SK-N-SH (cell line): ENCODE measurements around the gene P3H3. TPM values are rescaled to one million over a fixed set of nuclear protein-coding genes. Genes with fewer than 3 reads are reported as not detected.

Source experiments
- CTCF ChIA-PET: fragments of 300-600, 350-600 bp; formaldehyde crosslinking; extraction: SDS; loops from one replicate; lab custom pipeline; 2021; lab: Yijun Ruan, JAX
- POLR2A ChIA-PET: fragments of 350-600 bp; sonication (Branson Sonifier 250); formaldehyde crosslinking; extraction: SDS; loops from one replicate; lab custom pipeline; 2020; ENCODE audit warnings: antibody characterized with exemption, inconsistent platforms; lab: Yijun Ruan, JAX
- DNase-seq: peaks from one replicate; pipeline ENCODE4 v3.0.0; 2012
- H2AFZ ChIP-seq: fragments of 200-600 bp; sonication (generic); 2 replicates; pipeline ENCODE4 v1.8.1; 2016; ENCODE audit warnings: antibody characterized with exemption, mild to moderate bottlenecking, low read depth
- H3F3A ChIP-seq: fragments of 200-600 bp; sonication (generic); replicated peaks from 2 replicates; pipeline ENCODE3; 2016; ENCODE audit warnings: antibody characterized with exemption, mild to moderate bottlenecking; ENCODE audit not compliant: insufficient read depth
- H3K27ac ChIP-seq, 2 experiments: fragments of 200-500 bp in 1 of 2; fragments of 200-600 bp in 1 of 2; sonication (Bioruptor generic) in 1 of 2; sonication (generic), shearing (Covaris generic) in 1 of 2; 2 replicates each; pipeline versions ENCODE4 v1.5.1 to v1.6.1; 2014 to 2016; ENCODE audit warnings: low read depth in 2 of 2, inconsistent platforms in 1 of 2, low read length in 1 of 2, mild to moderate bottlenecking in 1 of 2, mixed read lengths in 1 of 2
- H3K27me3 ChIP-seq: fragments of 200-600 bp; sonication (generic), shearing (Covaris generic); 2 replicates; pipeline ENCODE4 v1.6.1; 2016; ENCODE audit warnings: mixed run types; ENCODE audit not compliant: insufficient read depth
- H3K36me3 ChIP-seq, 2 experiments: fragments of 200-500 bp in 1 of 2; fragments of 200-600 bp in 1 of 2; sonication (Bioruptor generic) in 1 of 2; sonication (generic) in 1 of 2; replicated peaks in 1 of 2; 2 replicates each; pipeline versions ENCODE3 to v1.5.1; 2014 to 2016; ENCODE audit warnings: low read length in 1 of 2, mild to moderate bottlenecking in 1 of 2; ENCODE audit not compliant: insufficient read depth in 2 of 2, control insufficient read depth in 1 of 2
- H3K4me1 ChIP-seq, 2 experiments: fragments of 200-500 bp in 1 of 2; fragments of 200-600 bp in 1 of 2; sonication (Bioruptor generic) in 1 of 2; sonication (generic), shearing (Covaris generic) in 1 of 2; 2 replicates each; pipeline versions ENCODE4 v1.5.1 to v1.6.1; 2014 to 2016; ENCODE audit warnings: low read depth in 1 of 2, low read length in 1 of 2, mixed run types in 1 of 2; ENCODE audit not compliant: insufficient read depth in 2 of 2, control insufficient read depth in 1 of 2
- H3K4me2 ChIP-seq: fragments of 200-600 bp; sonication (generic), shearing (Covaris generic); 2 replicates; pipeline ENCODE4 v1.6.1; 2017; ENCODE audit warnings: mixed run types
- H3K4me3 ChIP-seq, 2 experiments: fragments of 200-500 bp in 1 of 2; fragments of 200-600 bp in 1 of 2; sonication (Bioruptor generic) in 1 of 2; sonication (generic), shearing (Covaris generic) in 1 of 2; 2 replicates each; pipeline versions ENCODE4 v1.5.1 to v1.8.1; 2014 to 2016; ENCODE audit warnings: low read depth in 2 of 2, inconsistent platforms in 1 of 2, low read length in 1 of 2, mild to moderate bottlenecking in 1 of 2, mixed read lengths in 1 of 2, moderate library complexity in 1 of 2
- H3K79me2 ChIP-seq: fragments of 200-600 bp; sonication (generic); 2 replicates; pipeline ENCODE4 v1.8.1; 2017; ENCODE audit warnings: mild to moderate bottlenecking; ENCODE audit not compliant: insufficient read depth
- H3K9ac ChIP-seq: fragments of 200-600 bp; sonication (generic); 2 replicates; pipeline ENCODE4 v1.6.1; 2017; ENCODE audit warnings: mixed run types
- H3K9me2 ChIP-seq: fragments of 200-600 bp; sonication (generic); 2 replicates; pipeline ENCODE4 v1.6.1; 2017; ENCODE audit warnings: mixed run types
- H3K9me3 ChIP-seq: fragments of 200-600 bp; sonication (generic); 2 replicates; pipeline ENCODE4 v1.6.1; 2017; ENCODE audit warnings: mixed run types, mild to moderate bottlenecking, moderate library complexity
- H4K20me1 ChIP-seq: fragments of 200-600 bp; sonication (generic); 2 replicates; pipeline ENCODE4 v1.6.1; 2017; ENCODE audit warnings: mild to moderate bottlenecking, mixed run types; ENCODE audit not compliant: insufficient read depth
- CHD2 ChIP-seq: fragments of 150-350 bp; IDR thresholded peaks from 2 replicates; pipeline ENCODE4 v1.6.1; 2018; ENCODE audit warnings: low read length; ENCODE audit not compliant: partially characterized antibody
- EZH2phosphoT487 ChIP-seq: fragments of 200-600 bp; sonication (generic); IDR thresholded peaks from 2 replicates; pipeline ENCODE4 v1.6.1; 2017; ENCODE audit warnings: low read depth, mixed run types, mild to moderate bottlenecking, antibody characterized with exemption, moderate library complexity, borderline replicate concordance
- FOSL2 ChIP-seq: IDR thresholded peaks from 2 replicates; pipeline ENCODE4 v1.4.0; 2012; ENCODE audit warnings: low read depth, mild to moderate bottlenecking, moderate library complexity, borderline replicate concordance
- GABPA ChIP-seq: IDR thresholded peaks from 2 replicates; pipeline ENCODE4 v1.4.0; 2012; ENCODE audit warnings: low read depth, mild to moderate bottlenecking
- IRF3 ChIP-seq: fragments of 150-350 bp; IDR thresholded peaks from 2 replicates; pipeline ENCODE4 v1.6.1; 2016; ENCODE audit warnings: mild to moderate bottlenecking, low read depth, low read length
- MAX ChIP-seq: IDR thresholded peaks from 2 replicates; pipeline ENCODE4 v1.4.0; 2012; ENCODE audit warnings: low read depth
- MXI1 ChIP-seq: IDR thresholded peaks from 2 replicates; pipeline ENCODE4 v1.6.1; 2012; ENCODE audit warnings: mild to moderate bottlenecking, low read depth, low read length, improper control_type of control experiment
- POLR2AphosphoS5 ChIP-seq: IDR thresholded peaks from 2 replicates; pipeline ENCODE4 v1.6.1; 2012; ENCODE audit warnings: low read depth, low read length
- SIN3A ChIP-seq: IDR thresholded peaks from 2 replicates; pipeline ENCODE4 v1.6.1; 2012; ENCODE audit warnings: low read depth, mild to moderate bottlenecking, low read length, moderate library complexity, borderline replicate concordance
- TAF1 ChIP-seq: IDR thresholded peaks from 2 replicates; pipeline ENCODE4 v1.6.1; 2012; ENCODE audit warnings: low read depth, mild to moderate bottlenecking, low read length, moderate library complexity, borderline replicate concordance
- USF1 ChIP-seq: IDR thresholded peaks from 2 replicates; pipeline ENCODE4 v1.4.0; 2012; ENCODE audit warnings: low read depth, borderline replicate concordance
- USF2 ChIP-seq: fragments of 150-350 bp; IDR thresholded peaks from 2 replicates; pipeline ENCODE4 v1.6.1; 2017; ENCODE audit warnings: antibody characterized with exemption, low read length, low read depth, borderline replicate concordance
- WGBS: methylation state at CpG from one replicate; pipeline ENCODE4 v1.1.6; 2017; ENCODE audit warnings: low lambda C conversion rate; 5-methylcytosine and 5-hydroxymethylcytosine counted together
- polyA plus RNA-seq, 3 experiments: library from polyadenylated mRNA; depleted of rRNA; stranded (reverse); fragments of >200 nt; gene quantifications; 2 replicates each; pipeline ENCODE4 v1.2.3, GENCODE V29; 2012

Gene P3H3
- polyA plus RNA-seq, 1 of the 3 experiments (the other 2 are of a cell fraction) = 74.6 TPM

GRCh38 chr12:6827437-6827911 is 733 bp upstream of the P3H3 start:
- Histone ChIP-seq H2AFZ (no peak overlapping the region), H3K9me3 (no peaks in the 10 kb centered on the region), H3K27me3 (no peaks in the 10 kb centered on the region), H3K9ac (no peak overlapping the region), H3K79me2 (peaks cover 31% of the 10 kb centered on the region), H3K27ac (peak overlapping the region; percentile 26 to 93), H3K9me2 (no peaks in the 10 kb centered on the region), H3F3A (peaks cover 8% of the 10 kb centered on the region), H4K20me1 (0 out of 2 replicates have a peak, but pooled peaks cover 3% of the 10 kb centered on the region), H3K4me3 (peak overlapping the region in 1 of 2 experiments; percentile 18; a peak in 1 of 4 replicates), H3K4me2 (peak overlapping the region; percentile 40), H3K4me1 (peaks cover 13 to 48% of the 10 kb centered on the region in 2 experiments; a peak in 3 of 4 replicates), H3K36me3 (peaks cover 9 to 22% of the 10 kb centered on the region in 2 experiments)
- ChIA-PET POLR2A (interaction anchor here (1.0 to 7.0 kb wide), 8 partner anchors 9 to 137 kb away, joined by 3 to 46 read pairs (median 4); partner anchors contain the start of genes CDCA3, MLF2, PTMS and SPSB2), CTCF (interaction anchor here (1.0 to 14.1 kb wide), 7 partner anchors 8 to 93 kb away, joined by 3 to 246 read pairs (median 55); partner anchors contain the start of genes CDCA3, GNB3, MLF2 and PTMS)
- 4% methylated on average over 8 of the region's 8 CpGs for WGBS
- peak; percentile 92 for DNase-seq
- TF ChIP-seq EZH2phosphoT487 (no peak), TAF1 (peak; percentile 48; the same call in 1 of the 2 replicates), CHD2 (peak; percentile 28), FOSL2 (no peak), GABPA (no peak), MAX (peak; percentile 90), USF2 (peak; percentile 38; the same call in 1 of the 2 replicates), POLR2AphosphoS5 (peak; percentile 79), USF1 (peak; percentile 82; the same call in 1 of the 2 replicates), IRF3 (no peak), MXI1 (peak; percentile 97), SIN3A (no peak)
